ENCODE results near the gene B3GNT9.

- TF ChIP-seq, protein P1, sequence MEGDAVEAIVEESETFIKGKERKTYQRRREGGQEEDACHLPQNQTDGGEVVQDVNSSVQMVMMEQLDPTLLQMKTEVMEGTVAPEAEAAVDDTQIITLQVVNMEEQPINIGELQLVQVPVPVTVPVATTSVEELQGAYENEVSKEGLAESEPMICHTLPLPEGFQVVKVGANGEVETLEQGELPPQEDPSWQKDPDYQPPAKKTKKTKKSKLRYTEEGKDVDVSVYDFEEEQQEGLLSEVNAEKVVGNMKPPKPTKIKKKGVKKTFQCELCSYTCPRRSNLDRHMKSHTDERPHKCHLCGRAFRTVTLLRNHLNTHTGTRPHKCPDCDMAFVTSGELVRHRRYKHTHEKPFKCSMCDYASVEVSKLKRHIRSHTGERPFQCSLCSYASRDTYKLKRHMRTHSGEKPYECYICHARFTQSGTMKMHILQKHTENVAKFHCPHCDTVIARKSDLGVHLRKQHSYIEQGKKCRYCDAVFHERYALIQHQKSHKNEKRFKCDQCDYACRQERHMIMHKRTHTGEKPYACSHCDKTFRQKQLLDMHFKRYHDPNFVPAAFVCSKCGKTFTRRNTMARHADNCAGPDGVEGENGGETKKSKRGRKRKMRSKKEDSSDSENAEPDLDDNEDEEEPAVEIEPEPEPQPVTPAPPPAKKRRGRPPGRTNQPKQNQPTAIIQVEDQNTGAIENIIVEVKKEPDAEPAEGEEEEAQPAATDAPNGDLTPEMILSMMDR (IDR thresholded peaks at IDR 0.05): no peak
- TF ChIP-seq POLR2A (IDR thresholded peaks at IDR 0.05): no peak
- no peak for TF ChIP-seq POLR2AphosphoS5 (IDR thresholded peaks at IDR 0.05)
- TF ChIP-seq EP300 (IDR thresholded peaks at IDR 0.05; ENCODE audit: low read depth): no peak
Observed at GRCh38 chr16:67157892-67158635, 7.3 kb upstream of the B3GNT9 start.

All from transverse colon (tissue), 4 donors.